GM12878 (cell line): ENCODE measurements around the gene CHMP1B. TPM values are rescaled to one million over a fixed set of nuclear protein-coding genes. Genes with fewer than 3 reads are reported as not detected.

ENCODE experiments used
- ATAC-seq: fragments of 200-7000 bp; cut with Tn5 transposase; 3 replicates; pipeline ENCODE4 v1.9.1; 2020; ENCODE audit warnings: mild to moderate bottlenecking, moderate library complexity
- BruUV-seq: library from RNA; stranded (reverse); fragments of 400-500 nt; replicated peaks from 2 replicates; lab custom pipeline; 2021; lab: Mats Ljungman, UMichigan
- CTCF ChIA-PET: fragments of 300-600 bp; sonication (Branson Sonifier 250); formaldehyde crosslinking; extraction: SDS; loops from one replicate; lab custom pipeline; 2021; ENCODE audit warnings: inconsistent platforms; lab: Yijun Ruan, JAX
- POLR2A ChIA-PET: fragments of 350-600 bp; formaldehyde crosslinking; extraction: SDS; loops from one replicate; lab custom pipeline; 2021; ENCODE audit warnings: inconsistent platforms; lab: Charles Lee
- RAD21 ChIA-PET: fragments of 300-600 bp; sonication (Branson Sonifier 250); formaldehyde crosslinking; loops from one replicate; lab custom pipeline; 2023; ENCODE audit warnings: antibody characterized with exemption; ENCODE audit not compliant: unreplicated experiment; lab: Charles Lee
- SMC1A ChIA-PET: fragments of 300-600 bp; sonication (Branson Sonifier 250); formaldehyde crosslinking; loops from one replicate; lab custom pipeline; 2023; ENCODE audit not compliant: unreplicated experiment, uncharacterized antibody; lab: Charles Lee
- DNase-seq: peaks from one replicate; pipeline ENCODE4 v3.0.0-alpha.2; 2011; ENCODE audit warnings: low read depth, low spot score
- FAIRE-seq: peaks from 3 replicates; lab custom pipeline; 2011; peaks lifted over from hg19 to GRCh38; lab: Jason Lieb, UNC
- H2AFZ ChIP-seq: 2 replicates; pipeline ENCODE4 v1.6.0; 2011; ENCODE audit warnings: low read depth, low read length, control low read depth; ENCODE audit not compliant: control insufficient read depth
- H3K27ac ChIP-seq: 2 replicates; pipeline ENCODE4 v1.5.1; 2011; ENCODE audit warnings: control low read depth; ENCODE audit not compliant: control insufficient read depth, insufficient read depth
- H3K27me3 ChIP-seq, 2 experiments: replicated peaks in 1 of 2; 2 replicates each; pipeline versions ENCODE4 v1.6.0 to v1.6.1; 2011; ENCODE audit warnings: low read length in 1 of 2; ENCODE audit not compliant: control insufficient read depth in 2 of 2, insufficient read depth in 2 of 2
- H3K36me3 ChIP-seq, 2 experiments: 2 replicates each; pipeline ENCODE4 v1.5.1; 2011; ENCODE audit warnings: low read length in 1 of 2; ENCODE audit not compliant: control insufficient read depth in 2 of 2, insufficient read depth in 2 of 2
- H3K4me1 ChIP-seq: 2 replicates; pipeline ENCODE4 v1.6.1; 2011; ENCODE audit warnings: mild to moderate bottlenecking, low read length, moderate library complexity, mixed read lengths; ENCODE audit not compliant: control insufficient read depth, insufficient read depth
- H3K4me2 ChIP-seq: 2 replicates; pipeline ENCODE4 v1.6.0; 2011; ENCODE audit warnings: control low read depth; ENCODE audit not compliant: control insufficient read depth, insufficient read depth
- H3K4me3 ChIP-seq: fragments of 200-600 bp; sonication (generic); 2 replicates; pipeline ENCODE4 v1.5.1; 2016
- H3K79me2 ChIP-seq: 2 replicates; pipeline ENCODE4 v1.6.0; 2011; ENCODE audit warnings: low read length; ENCODE audit not compliant: control insufficient read depth, insufficient read depth
- H3K9ac ChIP-seq: 2 replicates; pipeline ENCODE4 v1.8.0; 2011; ENCODE audit warnings: low read length, control low read depth, mixed read lengths; ENCODE audit not compliant: control insufficient read depth, insufficient read depth
- H3K9me3 ChIP-seq: replicated peaks from 3 replicates; pipeline ENCODE4 v1.5.1; 2011; ENCODE audit warnings: mild to moderate bottlenecking, low read length; ENCODE audit not compliant: control insufficient read depth, insufficient read depth
- H4K20me1 ChIP-seq: 2 replicates; pipeline ENCODE4 v1.6.0; 2011; ENCODE audit not compliant: control insufficient read depth, insufficient read depth
- BHLHE40 ChIP-seq, 2 experiments: fragments of 450-650 bp in 1 of 2; IDR thresholded peaks; 2 replicates each; pipeline ENCODE4 v1.6.1; 2011 to 2017; ENCODE audit warnings: low read depth in 2 of 2, borderline replicate concordance in 1 of 2, improper control_type of control experiment in 1 of 2, low read length in 1 of 2, mild to moderate bottlenecking in 1 of 2
- CHD4 ChIP-seq: fragments of 200-600 bp; sonication (generic); IDR thresholded peaks from 2 replicates; pipeline ENCODE4 v1.6.1; 2016; ENCODE audit warnings: mild to moderate bottlenecking
- ZBTB4 ChIP-seq: fragments of 450-650 bp; formaldehyde crosslinking; IDR thresholded peaks from 2 replicates; pipeline ENCODE4 v1.4.0; 2022; ENCODE audit warnings: mild to moderate bottlenecking, moderate library complexity
- WGBS: methylation state at CpG from one replicate; pipeline ENCODE4 v1.1.6; 2016; ENCODE audit warnings: low lambda C conversion rate; ENCODE audit not compliant: insufficient replicate concordance, insufficient coverage; ENCODE audit errors: missing lambda C conversion rate; 5-methylcytosine and 5-hydroxymethylcytosine counted together
- in situ Hi-C: fragments of 300-500 bp; cut with MboI; formaldehyde crosslinking; loops from 9 replicates; pipeline ENCODE4 v1.14.3; 2018; ENCODE audit warnings: mixed read lengths
- intact Hi-C: fragments of 100-400 bp; cut with micrococcal nuclease; formaldehyde crosslinking; loops from one replicate; pipeline ENCODE4 v1.14.2; 2022; ENCODE audit not compliant: unreplicated experiment
- polyA plus RNA-seq, 11 experiments: library from polyadenylated mRNA; depleted of rRNA in 4 of 11; unstranded in 6 of 11; stranded (reverse) in 5 of 11; fragments of >200 nt; fragmentation: Nextera tagmentation in 4 of 11; fragmentation: Illumina TruSeq in 1 of 11; extraction: Ambion mirVana in 4 of 11; extraction: Trizol in 1 of 11; gene quantifications; 1 replicate in 1 of 11; 2 replicates in 10 of 11; pipeline versions ENCODE4 v1.2.1 to v1.2.3, GENCODE V29; 2011 to 2016; ENCODE audit warnings: inconsistent platforms in 2 of 11, missing spikeins in 2 of 11, low read depth in 1 of 11
- total RNA-seq, 4 experiments: library from RNA; depleted of rRNA in 3 of 4; stranded (reverse); fragments of >200 nt in 3 of 4; fragmentation: Illumina TruSeq in 1 of 4; extraction: Trizol in 1 of 4; gene quantifications; 2 replicates each; pipeline versions ENCODE4 v1.2.1 to v1.2.3, GENCODE V29; 2013 to 2021

The CHMP1B gene
- total and polyA plus RNA-seq, 10 of the 15 experiments (the other 5 are each of a cell fraction or from before 2014, with no cell fraction given), result 8.5 to 24.0 (median 18.6) TPM

DNA sequence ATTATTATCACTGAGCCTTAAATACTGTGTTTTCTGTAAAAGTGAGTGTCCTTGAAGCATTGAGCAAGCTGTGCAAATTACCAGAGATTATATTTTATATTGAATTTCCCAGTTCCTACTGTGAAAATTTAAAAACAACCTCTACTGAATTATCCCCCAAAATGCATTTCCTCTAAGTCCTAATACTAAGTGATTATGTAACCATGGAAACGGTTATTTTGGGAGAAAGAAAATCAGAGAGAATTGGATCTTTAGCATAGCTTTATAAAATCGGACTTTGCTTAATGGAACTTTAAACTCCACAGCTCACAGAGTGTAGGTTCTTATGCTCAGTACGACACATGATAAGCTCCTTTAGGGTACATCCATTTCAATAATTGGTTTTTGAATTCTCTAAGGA, 19.3 kb upstream of the CHMP1B start:
- Histone ChIP-seq H4K20me1 (no peaks in the 10 kb centered on the region), H3K4me3 (no peak overlapping the region), H3K9me3 (no peaks in the 10 kb centered on the region), H3K4me2 (no peak overlapping the region)
- CTCF ChIA-PET, result interaction anchor here (1.1 kb wide), 1 partner anchor 8 kb away, joined by 4 read pairs; no protein-coding TSS in a partner anchor
- intact Hi-C loops, result no loop called here
- TF ChIP-seq ZBTB4 (no peak), CHD4 (no peak), BHLHE40 (IDR thresholded peaks at IDR 0.05; ENCODE audit: borderline replicate concordance in 1 of 2, low read depth in 2 of 2, low read length in 1 of 2) (no peak)
- TF ChIP-seq, all 136 proteins: peak for 0
- no TSS peak for BruUV-seq
- Histone ChIP-seq H3K4me1 (no peaks in the 10 kb centered on the region), H3K79me2 (no peaks in the 10 kb centered on the region), H3K9ac (no peak overlapping the region), H3K27me3 (no peaks in the 10 kb centered on the region), H3K27ac (no peak overlapping the region), H2AFZ (no peak overlapping the region), H3K36me3 (no peaks in the 10 kb centered on the region)
- in situ Hi-C loops, result no loop called here
- ChIA-PET POLR2A (interaction anchor here (0.6 kb wide), 1 partner anchor 851 kb away, joined by 3 read pairs; no protein-coding TSS in a partner anchor), RAD21 (no interaction called here), SMC1A (interaction anchor here (1.2 kb wide), 1 partner anchor 16 kb away, joined by 3 read pairs; no protein-coding TSS in a partner anchor)
- ATAC-seq (no peak), DNase-seq (no peak), FAIRE-seq (no peak)
- 23% methylated on average over 3 of the region's 3 CpGs for WGBS
